AG10803 (cell line): Measurements from ENCODE around the gene IL22RA2.

Experiments
- DNase-seq: peaks from one replicate; pipeline ENCODE4 v3.0.0; 2010; ENCODE audit warnings: low read depth
- H3K4me3 ChIP-seq: 2 replicates; pipeline ENCODE4 v1.5.1; 2011; ENCODE audit warnings: mild to moderate bottlenecking, low read length, control low read depth
- CTCF ChIP-seq: conservative IDR thresholded peaks from 2 replicates; pipeline ENCODE4 v1.5.1; 2011; ENCODE audit warnings: mild to moderate bottlenecking, low read length, control low read depth, inconsistent platforms

Gene IL22RA2

GRCh38 chr6:137166247-137167098, 7.0 kb downstream of the IL22RA2 start:
- no peak overlapping the region for H3K4me3 ChIP-seq
- DNase-seq: no peak
- no peak for TF ChIP-seq CTCF

GRCh38 chr6:137165375-137166246, 7.8 kb downstream of the IL22RA2 start:
- DNase-seq: peak; percentile 4
- peak; percentile 41 for TF ChIP-seq CTCF

DNA sequence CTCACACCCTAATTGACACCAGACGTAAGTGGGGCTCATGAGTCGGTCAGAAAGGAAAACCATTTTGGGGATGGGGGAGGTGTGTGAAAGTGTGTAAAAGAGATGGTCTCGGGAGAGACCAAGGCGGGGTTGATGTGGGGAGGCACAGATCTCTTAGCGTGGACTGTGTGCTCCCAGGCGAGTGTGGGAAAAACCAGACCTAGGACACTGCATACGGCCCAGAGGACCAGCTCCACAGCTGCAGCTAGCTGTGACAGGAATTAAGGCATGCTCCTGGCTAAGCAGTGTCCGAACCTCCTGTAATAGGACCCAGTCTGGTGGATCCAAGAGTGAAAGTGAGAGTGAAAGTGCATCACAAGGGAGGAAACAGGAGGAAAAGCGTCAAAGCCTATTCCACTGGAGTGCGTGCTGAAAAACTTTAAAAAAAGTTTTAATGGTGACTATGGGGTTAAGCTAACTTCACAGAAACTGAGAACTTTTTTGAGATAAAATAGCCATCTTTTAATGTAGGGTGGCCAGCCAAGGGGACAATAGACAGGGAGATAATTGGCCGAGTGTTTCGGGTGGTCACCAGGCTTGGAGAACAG, 9.6 kb downstream of the IL22RA2 start:
- DNase-seq: no peak
- no peak overlapping the region for H3K4me3 ChIP-seq
- TF ChIP-seq CTCF: no peak

More at GRCh38 chr6:137165375-137166246, 7.8 kb downstream of the IL22RA2 start:
- no peak overlapping the region for H3K4me3 ChIP-seq

DNA sequence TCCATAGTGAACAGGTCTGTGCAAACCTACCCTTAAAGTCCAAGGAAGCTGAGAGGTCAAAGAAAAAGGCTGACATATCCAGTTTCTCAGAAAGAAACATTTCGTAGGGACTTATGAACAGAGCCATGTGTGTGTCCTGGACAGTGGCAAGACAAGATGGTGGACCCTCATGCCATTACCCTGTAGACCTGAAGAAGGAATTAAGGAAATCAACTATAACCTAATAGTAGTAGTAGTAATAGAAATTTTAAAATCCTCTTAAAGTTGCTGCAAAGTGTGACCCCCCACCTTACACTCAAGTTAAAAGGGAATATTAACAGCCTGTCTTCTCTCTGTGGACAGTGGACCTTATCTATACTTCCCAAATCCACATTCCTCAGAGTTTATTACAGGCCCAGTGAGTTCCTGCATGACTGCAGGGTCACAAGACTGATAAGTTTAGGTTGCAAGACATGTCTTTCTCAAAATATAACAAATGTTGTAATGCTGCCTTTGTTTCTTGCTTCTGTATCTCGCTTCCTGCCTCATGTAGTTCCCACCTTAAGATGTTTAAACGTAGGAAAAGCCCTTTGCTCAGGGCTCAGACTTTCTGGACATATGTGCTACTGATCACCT, 10.6 kb downstream of the IL22RA2 start:
- no peak overlapping the region for H3K4me3 ChIP-seq
- DNase-seq: no peak
- no peak for TF ChIP-seq CTCF

GRCh38 chr6:137161949-137162348, 11.5 kb downstream of the IL22RA2 start:
- no peak for DNase-seq
- TF ChIP-seq CTCF: no peak
- H3K4me3 ChIP-seq: no peak overlapping the region

DNA sequence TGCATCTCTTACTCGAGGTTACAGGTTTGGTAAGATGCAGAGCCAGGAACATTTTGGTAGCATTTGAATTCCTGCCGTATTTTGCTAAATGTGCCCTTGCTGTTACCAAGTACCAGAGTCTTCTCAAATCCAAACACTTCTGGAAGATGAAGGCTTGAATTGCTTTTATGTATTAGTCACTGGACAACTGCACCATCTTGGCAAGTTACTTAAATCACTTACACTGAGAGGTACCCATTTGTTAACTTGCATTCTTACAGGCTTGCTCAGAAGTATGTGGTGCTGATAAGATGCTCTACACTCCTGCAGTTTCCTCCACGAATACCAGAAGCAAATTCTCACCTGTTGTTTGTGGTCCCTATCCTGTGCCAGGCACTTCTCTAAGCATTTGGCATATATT, 12.7 kb downstream of the IL22RA2 start:
- TF ChIP-seq CTCF: no peak
- DNase-seq: no peak

More for the DNA sequence above, 12.7 kb downstream of the IL22RA2 start:
- no peak overlapping the region for H3K4me3 ChIP-seq
